ENCODE results near the gene DAZL. TPM values are rescaled to one million over a fixed set of nuclear protein-coding genes. Genes with fewer than 3 reads are reported as not detected.
"Not testable (repeated sequence)": the region's sequence is repeated elsewhere in the genome, so short reads cannot be mapped to it uniquely, and the experiment has no call there.

DAZL gene, protein sequence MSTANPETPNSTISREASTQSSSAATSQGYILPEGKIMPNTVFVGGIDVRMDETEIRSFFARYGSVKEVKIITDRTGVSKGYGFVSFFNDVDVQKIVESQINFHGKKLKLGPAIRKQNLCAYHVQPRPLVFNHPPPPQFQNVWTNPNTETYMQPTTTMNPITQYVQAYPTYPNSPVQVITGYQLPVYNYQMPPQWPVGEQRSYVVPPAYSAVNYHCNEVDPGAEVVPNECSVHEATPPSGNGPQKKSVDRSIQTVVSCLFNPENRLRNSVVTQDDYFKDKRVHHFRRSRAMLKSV
- total RNA-seq: not detected in 2 replicates

DNA sequence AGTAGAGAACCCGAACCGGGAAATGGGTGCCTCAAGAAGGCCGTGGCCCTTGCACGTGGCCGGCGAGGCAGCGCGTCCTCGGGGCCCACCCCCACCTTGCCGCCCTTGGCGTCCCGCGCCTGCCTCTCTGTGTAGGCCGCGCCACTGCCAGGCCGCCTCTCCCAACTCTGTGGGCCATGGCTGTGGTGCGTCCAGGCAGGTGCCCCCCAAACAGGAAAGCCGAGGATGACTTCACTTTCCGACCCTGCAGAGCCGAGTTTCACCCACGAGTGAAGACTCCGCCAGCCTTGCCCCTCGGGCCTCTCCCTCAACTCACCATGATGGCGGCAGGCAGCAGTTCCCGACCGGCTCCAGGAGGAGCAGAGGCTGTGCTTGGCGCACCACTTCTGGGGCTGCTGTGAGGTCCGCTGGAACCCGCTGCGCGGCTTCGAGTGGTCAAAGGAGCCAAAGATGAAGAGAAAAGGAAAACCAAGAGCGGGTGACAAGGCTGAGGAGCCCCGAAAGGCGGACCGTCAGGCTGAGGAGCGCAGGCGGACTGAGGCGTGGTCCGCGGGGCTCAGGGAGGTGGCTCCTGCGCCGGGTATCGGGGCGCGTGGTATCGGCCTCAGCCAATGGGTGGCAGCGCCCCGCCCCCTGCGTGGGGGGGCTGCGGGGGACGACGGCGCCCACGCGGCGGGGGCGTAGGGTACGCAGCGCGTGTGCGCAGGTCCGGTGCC is at the start of gene DAZL:
TSS of gene DAZL (minus strand) at position 537 of the 716 bp plus-strand sequence. CDS start at position 319, 218 bp downstream.
- intact Hi-C loops (cut with micrococcal nuclease): no loop called here
- Mint-ChIP-seq H3K4me1 (ENCODE audit: low read depth) (peaks cover 7% of the 10 kb centered on the region), H3K36me3 (ENCODE audit: low read depth) (no peaks in the 10 kb centered on the region), H3K27me3 (ENCODE audit: low read depth) (peaks cover 29% of the 10 kb centered on the region), H3K9me3 (no peaks in the 10 kb centered on the region), H3K27ac (no peak within 1 kb of the TSS), H3K4me3 (ENCODE audit: low read depth) (no peak within 1 kb of the TSS)
- no peak for DNase-seq (ENCODE audit: low spot score)

DNA sequence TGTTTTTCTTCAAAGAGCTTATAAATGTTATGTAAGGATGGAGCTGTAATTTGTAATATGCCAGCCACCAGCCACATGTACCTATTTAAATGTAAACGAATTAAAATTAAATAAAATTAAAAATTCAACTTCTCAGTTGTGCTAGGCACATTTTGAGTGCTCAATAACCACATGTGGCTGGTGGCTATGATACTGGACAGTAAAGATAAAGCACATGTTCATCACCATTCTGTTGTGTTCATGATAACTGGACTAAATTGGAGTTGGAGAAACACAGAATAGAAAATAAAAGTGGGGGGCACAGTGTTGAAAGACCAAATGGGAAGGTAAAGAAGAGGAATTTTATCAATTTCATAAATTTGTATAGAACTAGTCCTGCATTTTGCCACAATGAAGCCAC is 49.8 kb upstream of the DAZL start:
- intact Hi-C loops (cut with micrococcal nuclease): no loop called here
- Mint-ChIP-seq H3K4me3 (ENCODE audit: low read depth) (no peak overlapping the region), H3K27ac (no peak overlapping the region), H3K36me3 (ENCODE audit: low read depth) (no peaks in the 10 kb centered on the region), H3K4me1 (ENCODE audit: low read depth) (no peaks in the 10 kb centered on the region), H3K27me3 (ENCODE audit: low read depth) (peaks cover 24% of the 10 kb centered on the region), H3K9me3 (no peaks in the 10 kb centered on the region)
- no peak for DNase-seq (ENCODE audit: low spot score)

DNA sequence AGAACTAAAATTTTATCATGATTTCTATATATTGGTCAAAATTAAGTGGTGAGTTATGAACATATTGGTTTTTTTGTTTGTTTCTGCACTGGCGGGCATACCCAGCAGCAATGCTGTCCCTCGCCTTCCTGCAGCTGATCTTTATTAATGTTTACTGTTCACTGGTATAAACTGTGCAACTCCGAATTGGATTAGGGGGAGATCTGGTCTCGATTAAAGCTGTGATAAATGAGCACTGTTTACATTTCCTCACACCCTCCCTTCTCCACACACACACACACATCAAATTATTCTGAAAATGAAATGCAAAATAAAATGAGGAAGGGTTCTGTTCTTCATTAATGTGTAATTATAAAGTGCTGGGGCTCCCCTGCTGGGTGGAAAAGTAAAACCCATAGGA is 48.5 kb upstream of the DAZL start:
- DNase-seq (ENCODE audit: low spot score): no peak
- Mint-ChIP-seq H3K9me3 (no peaks in the 10 kb centered on the region), H3K36me3 (ENCODE audit: low read depth) (no peaks in the 10 kb centered on the region), H3K27me3 (ENCODE audit: low read depth) (peaks cover 27% of the 10 kb centered on the region), H3K4me1 (ENCODE audit: low read depth) (no peaks in the 10 kb centered on the region), H3K4me3 (ENCODE audit: low read depth) (no peak overlapping the region), H3K27ac (no peak overlapping the region)
- intact Hi-C loops (cut with micrococcal nuclease): no loop called here

DNA sequence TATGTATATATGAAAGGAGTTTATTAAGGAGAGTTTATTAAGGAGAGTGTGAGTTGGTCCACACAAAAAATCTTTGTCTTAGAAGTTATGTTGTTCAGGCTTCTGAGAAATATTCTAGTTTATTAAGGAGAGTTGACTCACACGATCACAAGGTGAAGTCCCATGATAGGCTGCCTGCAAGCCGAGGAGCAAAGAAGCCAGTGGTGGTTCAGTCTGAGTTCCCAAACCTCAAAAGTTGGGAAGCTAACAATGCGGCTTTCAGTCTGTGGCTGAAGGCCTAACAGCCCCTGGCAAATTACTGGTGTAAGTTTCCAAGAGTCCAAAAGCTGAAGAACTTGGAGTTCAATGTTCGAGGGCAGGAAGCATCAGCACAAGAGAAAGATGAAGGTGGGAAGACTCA is 42.4 kb upstream of the DAZL start:
- no peak overlapping the region for H3K4me3 Mint-ChIP-seq (ENCODE audit: low read depth)
- H3K27me3 Mint-ChIP-seq (ENCODE audit: low read depth): peaks cover 12% of the 10 kb centered on the region
- intact Hi-C loops (cut with micrococcal nuclease): no loop called here
- no peaks in the 10 kb centered on the region for H3K9me3 Mint-ChIP-seq
- no peaks in the 10 kb centered on the region for H3K36me3 Mint-ChIP-seq (ENCODE audit: low read depth)
- H3K27ac Mint-ChIP-seq: no peak overlapping the region
- DNase-seq (ENCODE audit: low spot score): no peak
- no peaks in the 10 kb centered on the region for H3K4me1 Mint-ChIP-seq (ENCODE audit: low read depth)

DNA sequence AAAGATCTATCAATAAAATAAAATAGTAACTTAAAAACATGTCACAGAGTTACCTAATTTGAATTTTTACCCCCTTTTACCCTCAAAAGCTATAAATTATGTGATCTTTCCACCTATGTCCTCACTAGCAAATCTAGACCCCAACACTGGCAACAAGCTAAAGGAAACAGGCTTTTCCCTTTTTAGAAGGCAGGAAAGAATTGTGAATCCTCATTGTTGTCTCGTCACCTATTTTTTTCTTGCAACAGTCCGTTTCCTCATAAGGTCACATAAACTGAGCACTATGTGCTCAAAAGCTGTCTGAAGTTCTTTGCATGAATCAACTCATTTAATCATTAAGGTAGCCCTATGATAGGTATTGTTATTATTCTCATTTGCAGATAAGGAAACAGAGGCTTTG is 34.6 kb upstream of the DAZL start:
- H3K4me1 Mint-ChIP-seq (ENCODE audit: low read depth): no peaks in the 10 kb centered on the region
- DNase-seq (ENCODE audit: low spot score): no peak
- no peaks in the 10 kb centered on the region for H3K36me3 Mint-ChIP-seq (ENCODE audit: low read depth)
- H3K27ac Mint-ChIP-seq: no peak overlapping the region
- no peak overlapping the region for H3K4me3 Mint-ChIP-seq (ENCODE audit: low read depth)
- intact Hi-C loops (cut with micrococcal nuclease): no loop called here
- no peaks in the 10 kb centered on the region for H3K9me3 Mint-ChIP-seq
- peaks cover 17% of the 10 kb centered on the region for H3K27me3 Mint-ChIP-seq (ENCODE audit: low read depth)

DNA sequence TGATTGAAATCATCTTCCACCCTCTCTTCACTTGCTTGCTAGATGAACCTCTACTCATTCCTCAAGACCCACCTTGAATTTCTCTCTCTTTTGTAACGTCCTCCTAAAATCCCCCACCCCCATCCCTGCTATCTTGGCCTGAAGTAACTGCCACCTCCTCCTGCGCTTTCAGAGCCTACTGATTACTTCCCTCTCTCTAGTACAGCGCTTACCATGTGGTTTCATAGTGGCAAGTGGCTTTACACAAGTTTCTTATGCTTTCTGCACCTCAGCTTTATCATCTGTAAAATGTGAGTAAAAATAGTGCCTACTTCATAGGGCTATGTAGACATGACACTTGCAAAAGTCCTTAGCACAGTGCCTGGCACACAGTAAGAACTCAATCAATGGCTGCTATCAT is 28.7 kb upstream of the DAZL start:
- no peaks in the 10 kb centered on the region for H3K36me3 Mint-ChIP-seq (ENCODE audit: low read depth)
- H3K9me3 Mint-ChIP-seq: no peaks in the 10 kb centered on the region
- no peak overlapping the region for H3K27ac Mint-ChIP-seq
- H3K27me3 Mint-ChIP-seq (ENCODE audit: low read depth): peaks cover 12% of the 10 kb centered on the region
- no peak overlapping the region for H3K4me3 Mint-ChIP-seq (ENCODE audit: low read depth)
- DNase-seq (ENCODE audit: low spot score): no peak
- intact Hi-C loops (cut with micrococcal nuclease): no loop called here
- no peaks in the 10 kb centered on the region for H3K4me1 Mint-ChIP-seq (ENCODE audit: low read depth)

DNA sequence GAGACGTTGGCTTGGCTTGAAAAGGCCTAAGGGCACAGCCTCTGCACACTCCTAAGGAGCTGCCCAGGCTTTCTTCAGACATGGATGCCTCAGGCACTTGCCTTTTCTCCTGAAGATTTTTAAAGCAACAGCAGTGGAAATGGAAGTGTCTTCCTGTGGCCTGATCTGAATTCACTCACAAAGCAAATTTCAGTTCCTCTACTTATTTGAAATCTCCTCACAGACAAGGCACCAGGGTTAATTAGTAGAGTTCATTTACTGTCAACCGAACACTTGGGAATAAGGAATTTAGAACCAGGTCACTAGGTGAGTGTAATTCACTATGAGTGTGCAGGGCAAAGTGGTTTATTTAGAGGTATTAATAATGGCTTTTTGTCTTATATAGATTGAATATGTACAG is 27.2 kb upstream of the DAZL start:
- H3K36me3 Mint-ChIP-seq (ENCODE audit: low read depth): no peaks in the 10 kb centered on the region
- H3K4me1 Mint-ChIP-seq (ENCODE audit: low read depth): no peaks in the 10 kb centered on the region
- no peak overlapping the region for H3K27ac Mint-ChIP-seq
- intact Hi-C loops (cut with micrococcal nuclease): no loop called here
- H3K4me3 Mint-ChIP-seq (ENCODE audit: low read depth): no peak overlapping the region
- DNase-seq (ENCODE audit: low spot score): no peak
- peaks cover 8% of the 10 kb centered on the region for H3K27me3 Mint-ChIP-seq (ENCODE audit: low read depth)
- H3K9me3 Mint-ChIP-seq: no peaks in the 10 kb centered on the region

DNA sequence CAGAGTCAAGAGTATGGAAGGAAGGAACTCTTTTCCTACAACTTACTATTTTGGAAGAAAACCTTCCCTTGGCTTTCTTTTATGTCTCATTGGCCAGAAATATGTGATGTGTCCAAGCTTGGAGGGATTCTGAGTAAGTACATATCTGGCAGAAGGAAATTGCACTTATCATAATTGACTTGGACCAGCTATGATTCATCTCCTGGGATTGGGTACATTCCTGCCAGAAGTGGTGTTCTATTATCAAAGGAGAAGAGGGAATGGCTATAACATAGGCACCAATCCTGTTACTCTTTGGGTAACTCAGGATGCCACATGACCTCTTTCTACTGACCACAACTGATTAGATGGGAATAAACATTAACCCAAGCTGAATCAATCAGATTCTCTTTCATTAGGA is 13.5 kb upstream of the DAZL start:
- H3K27me3 Mint-ChIP-seq (ENCODE audit: low read depth): peaks cover 8% of the 10 kb centered on the region
- peaks cover 9% of the 10 kb centered on the region for H3K9me3 Mint-ChIP-seq
- H3K4me1 Mint-ChIP-seq (ENCODE audit: low read depth): no peaks in the 10 kb centered on the region
- no peaks in the 10 kb centered on the region for H3K36me3 Mint-ChIP-seq (ENCODE audit: low read depth)
- DNase-seq (ENCODE audit: low spot score): no peak
- no peak overlapping the region for H3K4me3 Mint-ChIP-seq (ENCODE audit: low read depth)
- H3K27ac Mint-ChIP-seq: no peak overlapping the region
- intact Hi-C loops (cut with micrococcal nuclease): no loop called here

DNA sequence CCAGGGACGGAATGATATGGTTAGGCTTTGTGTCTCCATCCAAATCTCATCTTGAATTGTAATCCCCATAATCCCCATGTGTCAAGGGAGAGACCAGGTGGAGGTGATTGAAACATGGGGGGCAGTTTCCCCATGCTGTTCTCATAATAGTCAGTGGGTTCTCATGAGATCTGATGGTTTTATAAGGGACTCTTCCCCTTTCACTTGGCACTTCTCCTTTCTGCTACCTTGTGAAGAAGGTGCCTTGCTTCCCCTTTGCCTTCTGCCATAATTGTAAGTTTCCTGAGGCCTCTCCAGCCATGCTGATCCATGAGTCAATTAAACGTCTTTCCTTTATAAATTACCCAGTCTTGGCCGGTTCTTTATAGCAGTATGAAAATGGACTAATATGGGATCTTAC is 11.9 kb upstream of the DAZL start:
- H3K27ac Mint-ChIP-seq; H3K27me3 Mint-ChIP-seq (ENCODE audit: low read depth); H3K4me1 Mint-ChIP-seq (ENCODE audit: low read depth); H3K36me3 Mint-ChIP-seq (ENCODE audit: low read depth); H3K9me3 Mint-ChIP-seq; DNase-seq (ENCODE audit: low spot score); intact Hi-C loops (cut with micrococcal nuclease); H3K4me3 Mint-ChIP-seq (ENCODE audit: low read depth): not testable (repeated sequence)

DNA sequence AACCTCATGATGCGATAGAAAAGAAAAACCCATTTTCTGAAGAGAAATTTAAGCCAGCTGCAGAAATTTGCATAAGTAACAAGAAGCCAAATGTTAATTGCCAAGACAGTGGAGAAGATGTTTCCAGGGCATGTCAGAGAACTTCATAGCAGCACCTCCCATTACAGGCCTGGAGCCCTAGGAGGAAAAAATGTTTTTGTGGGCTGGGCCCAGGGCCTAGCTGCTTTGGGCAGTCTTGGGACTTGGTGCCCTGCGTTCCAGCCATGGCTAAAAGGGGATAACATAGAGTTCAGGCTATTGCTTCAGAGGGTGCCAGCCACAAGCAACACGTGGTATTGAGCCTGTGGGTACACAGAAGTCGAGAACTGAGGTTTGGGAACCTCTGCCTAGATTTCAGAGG is 10.9 kb upstream of the DAZL start:
- Mint-ChIP-seq H3K27ac (no peak overlapping the region), H3K4me1 (ENCODE audit: low read depth) (no peaks in the 10 kb centered on the region), H3K27me3 (ENCODE audit: low read depth) (peaks cover 15% of the 10 kb centered on the region), H3K9me3 (peaks cover 9% of the 10 kb centered on the region), H3K4me3 (ENCODE audit: low read depth) (no peak overlapping the region), H3K36me3 (ENCODE audit: low read depth) (no peaks in the 10 kb centered on the region)
- DNase-seq (ENCODE audit: low spot score): no peak
- intact Hi-C loops (cut with micrococcal nuclease): no loop called here

DNA sequence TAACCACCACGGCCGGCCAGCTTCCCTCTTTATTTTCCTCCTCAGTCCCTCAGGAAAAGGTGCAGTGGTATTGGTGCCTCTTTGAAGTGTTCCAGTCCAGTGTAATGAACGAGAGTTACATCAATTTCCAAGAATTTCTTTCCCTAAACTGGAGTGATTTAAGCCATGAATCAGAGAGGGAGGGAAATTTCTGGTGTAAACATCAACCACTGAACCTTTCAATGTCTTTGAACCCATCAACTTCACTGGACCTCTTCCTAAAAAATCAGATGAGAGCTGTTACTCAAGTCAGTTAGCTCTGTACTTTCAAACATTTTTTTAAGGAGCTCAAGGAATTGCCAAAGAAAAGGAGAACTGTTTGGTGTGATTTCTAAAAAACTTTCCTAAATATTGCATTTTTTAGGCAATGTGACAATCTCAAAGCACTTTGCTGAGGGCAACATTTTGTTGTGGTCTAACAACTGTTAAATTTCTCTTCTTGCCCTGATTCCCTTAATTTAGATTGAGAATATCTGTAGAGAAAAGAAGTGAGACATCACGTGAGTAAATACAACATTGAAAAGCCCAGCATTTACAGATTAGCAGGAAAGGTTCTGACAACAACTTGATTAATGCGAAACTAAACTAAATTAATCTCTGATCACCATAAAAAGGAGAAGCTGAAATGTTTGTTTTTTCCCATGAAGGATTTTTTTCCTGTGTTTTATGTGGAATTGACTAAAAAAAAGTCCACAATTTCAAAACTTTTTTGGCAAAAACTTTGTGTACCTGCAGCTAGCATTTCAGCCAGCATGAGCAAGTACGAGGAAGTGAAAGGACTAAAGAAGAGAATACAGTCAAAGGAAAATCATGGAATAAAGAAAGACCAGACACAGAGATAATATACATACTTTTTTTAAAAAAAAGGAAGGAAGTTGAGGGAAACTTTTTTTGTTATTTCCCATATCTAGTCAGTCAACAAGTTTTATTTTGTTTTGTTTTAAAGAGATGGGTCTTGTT is 9.1 kb upstream of the DAZL start:
- intact Hi-C loops (cut with micrococcal nuclease): no loop called here
- Mint-ChIP-seq H3K4me1 (ENCODE audit: low read depth) (no peaks in the 10 kb centered on the region), H3K36me3 (ENCODE audit: low read depth) (no peaks in the 10 kb centered on the region), H3K27me3 (ENCODE audit: low read depth) (peaks cover 18% of the 10 kb centered on the region), H3K27ac (no peak overlapping the region), H3K9me3 (peaks cover 9% of the 10 kb centered on the region), H3K4me3 (ENCODE audit: low read depth) (no peak overlapping the region)
- DNase-seq (ENCODE audit: low spot score): no peak

DNA sequence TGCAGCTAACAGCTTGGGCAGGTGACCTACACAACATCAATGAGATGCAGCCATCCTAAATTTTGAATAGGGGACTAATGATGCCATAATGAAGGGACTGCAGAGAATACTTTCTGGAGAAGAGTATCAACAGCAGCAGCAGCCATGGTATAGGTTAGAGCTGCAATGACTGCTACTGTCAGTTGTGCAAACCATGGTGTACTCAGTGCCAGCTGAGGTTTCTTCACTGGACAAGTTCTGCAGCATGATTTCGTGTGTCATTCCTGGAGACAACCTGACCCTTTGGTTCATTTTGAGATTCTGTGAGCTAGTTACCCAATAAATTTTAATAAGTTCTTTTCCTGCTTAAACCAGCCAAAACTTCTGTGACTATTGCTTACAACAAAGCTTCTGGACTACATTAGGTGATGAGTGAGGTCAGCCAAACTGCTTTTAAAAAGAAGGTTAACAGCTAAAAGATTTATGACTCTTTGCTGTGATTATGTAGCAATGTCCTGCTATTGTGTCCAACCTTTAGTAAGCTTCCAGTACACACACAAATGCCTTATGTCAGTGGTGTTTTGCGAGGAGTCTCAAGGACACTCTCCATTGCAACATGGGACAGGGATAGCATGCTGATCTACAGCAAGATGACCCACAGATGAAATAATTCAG is 4.8 kb upstream of the DAZL start:
- Mint-ChIP-seq H3K4me3 (ENCODE audit: low read depth) (no peak overlapping the region), H3K36me3 (ENCODE audit: low read depth) (no peaks in the 10 kb centered on the region), H3K27ac (no peak overlapping the region), H3K4me1 (ENCODE audit: low read depth) (peaks cover 4% of the 10 kb centered on the region), H3K9me3 (no peaks in the 10 kb centered on the region), H3K27me3 (ENCODE audit: low read depth) (peaks cover 16% of the 10 kb centered on the region)
- no peak for DNase-seq (ENCODE audit: low spot score)
- intact Hi-C loops (cut with micrococcal nuclease): no loop called here
